PFSK-1 (cell line): ENCODE data around the gene SPAG7.

ENCODE experiments used
- FOXP2 ChIP-seq: optimal IDR thresholded peaks from 2 replicates; pipeline ENCODE3; 2011; ENCODE audit warnings: borderline replicate concordance, control low read depth, inconsistent platforms; ENCODE audit not compliant: insufficient read depth; ENCODE audit errors: extremely low read length, extremely low read depth
- POLR2AphosphoS5 ChIP-seq: IDR thresholded peaks from 2 replicates; pipeline ENCODE4 v1.6.1; 2012; ENCODE audit warnings: low read depth, mild to moderate bottlenecking, control low read depth, low read length, moderate library complexity
- SIN3A ChIP-seq: IDR thresholded peaks from 2 replicates; pipeline ENCODE4 v1.6.1; 2012; ENCODE audit warnings: mild to moderate bottlenecking, low read length, moderate library complexity, borderline replicate concordance; ENCODE audit not compliant: insufficient read depth
- TAF1 ChIP-seq: IDR thresholded peaks from 2 replicates; pipeline ENCODE4 v1.6.1; 2012; ENCODE audit warnings: low read length, control low read depth, borderline replicate concordance; ENCODE audit not compliant: insufficient read depth
- TF ChIP-seq, protein P1 (sequence below), 2 experiments: IDR thresholded peaks; 2 replicates each; pipeline versions ENCODE4 v1.6.1 to v1.8.0; 2011 to 2012; ENCODE audit warnings: low read depth in 2 of 2, low read length in 2 of 2, control low read depth in 1 of 2, inconsistent platforms in 1 of 2, mild to moderate bottlenecking in 1 of 2, moderate library complexity in 1 of 2; ENCODE audit not compliant: insufficient read depth in 1 of 2

DNA sequence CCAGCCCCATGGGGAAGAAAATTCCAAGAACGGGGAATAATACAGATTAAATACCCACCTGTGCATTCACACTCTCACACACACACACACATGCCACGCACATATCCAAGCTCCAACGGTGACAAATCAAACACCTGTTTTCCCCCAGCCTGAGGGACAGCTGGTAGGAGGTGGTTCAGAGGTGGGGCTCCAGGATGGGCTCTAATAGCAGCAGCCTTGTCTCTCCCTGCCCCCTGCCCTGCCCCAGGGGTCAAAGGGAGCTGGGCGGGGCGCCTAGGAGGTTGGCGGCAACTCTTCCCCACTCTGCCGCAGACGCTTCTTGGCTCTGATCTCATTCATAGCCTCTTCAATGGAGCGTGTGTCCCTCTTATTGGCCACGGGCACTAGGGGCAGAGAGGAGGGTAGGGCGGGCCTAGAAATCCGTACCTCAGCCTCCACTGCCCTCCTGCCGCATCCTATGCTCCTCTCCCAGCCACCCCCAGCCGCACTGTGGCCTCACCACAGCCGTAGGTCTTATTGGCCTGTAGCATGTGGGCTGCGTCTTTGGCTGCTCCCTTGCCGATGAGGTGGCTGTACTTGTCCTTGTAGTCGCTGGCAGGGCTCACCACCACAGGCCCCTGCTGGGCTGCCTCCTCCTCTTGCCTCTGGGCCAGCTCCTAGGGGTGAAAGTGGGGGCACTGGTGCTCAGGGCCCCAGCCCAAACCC lies 8.2 kb downstream of the SPAG7 start:
- no peak for TF ChIP-seq SIN3A
- TF ChIP-seq POLR2AphosphoS5: no peak
- no peak for TF ChIP-seq TAF1
- TF ChIP-seq, protein P1, sequence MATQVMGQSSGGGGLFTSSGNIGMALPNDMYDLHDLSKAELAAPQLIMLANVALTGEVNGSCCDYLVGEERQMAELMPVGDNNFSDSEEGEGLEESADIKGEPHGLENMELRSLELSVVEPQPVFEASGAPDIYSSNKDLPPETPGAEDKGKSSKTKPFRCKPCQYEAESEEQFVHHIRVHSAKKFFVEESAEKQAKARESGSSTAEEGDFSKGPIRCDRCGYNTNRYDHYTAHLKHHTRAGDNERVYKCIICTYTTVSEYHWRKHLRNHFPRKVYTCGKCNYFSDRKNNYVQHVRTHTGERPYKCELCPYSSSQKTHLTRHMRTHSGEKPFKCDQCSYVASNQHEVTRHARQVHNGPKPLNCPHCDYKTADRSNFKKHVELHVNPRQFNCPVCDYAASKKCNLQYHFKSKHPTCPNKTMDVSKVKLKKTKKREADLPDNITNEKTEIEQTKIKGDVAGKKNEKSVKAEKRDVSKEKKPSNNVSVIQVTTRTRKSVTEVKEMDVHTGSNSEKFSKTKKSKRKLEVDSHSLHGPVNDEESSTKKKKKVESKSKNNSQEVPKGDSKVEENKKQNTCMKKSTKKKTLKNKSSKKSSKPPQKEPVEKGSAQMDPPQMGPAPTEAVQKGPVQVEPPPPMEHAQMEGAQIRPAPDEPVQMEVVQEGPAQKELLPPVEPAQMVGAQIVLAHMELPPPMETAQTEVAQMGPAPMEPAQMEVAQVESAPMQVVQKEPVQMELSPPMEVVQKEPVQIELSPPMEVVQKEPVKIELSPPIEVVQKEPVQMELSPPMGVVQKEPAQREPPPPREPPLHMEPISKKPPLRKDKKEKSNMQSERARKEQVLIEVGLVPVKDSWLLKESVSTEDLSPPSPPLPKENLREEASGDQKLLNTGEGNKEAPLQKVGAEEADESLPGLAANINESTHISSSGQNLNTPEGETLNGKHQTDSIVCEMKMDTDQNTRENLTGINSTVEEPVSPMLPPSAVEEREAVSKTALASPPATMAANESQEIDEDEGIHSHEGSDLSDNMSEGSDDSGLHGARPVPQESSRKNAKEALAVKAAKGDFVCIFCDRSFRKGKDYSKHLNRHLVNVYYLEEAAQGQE (IDR thresholded peaks at IDR 0.05; ENCODE audit: insufficient read depth in 1 of 2, low read depth in 2 of 2, low read length in 2 of 2): no peak
- TF ChIP-seq FOXP2: no peak
